H9 (cell line): ENCODE data around the gene FAF1. TPM values are rescaled to one million over a fixed set of nuclear protein-coding genes. Genes with fewer than 3 reads are reported as not detected.

Experiments
- DNase-seq: peaks from one replicate; pipeline ENCODE4 v3.0.0-alpha.2; 2017
- H2AFZ ChIP-seq: one replicate; pipeline ENCODE4 v1.6.1; 2013; ENCODE audit warnings: mild to moderate bottlenecking, low read length, control low read depth, moderate library complexity
- H2AK5ac ChIP-seq: 2 replicates; pipeline ENCODE4 v1.6.1; 2013; ENCODE audit warnings: low read length, control low read depth, mixed read lengths; ENCODE audit not compliant: insufficient read length
- H2BK120ac ChIP-seq: one replicate; pipeline ENCODE4 v1.6.1; 2013; ENCODE audit warnings: low read depth, mild to moderate bottlenecking, low read length, control low read depth, inconsistent platforms; ENCODE audit not compliant: poor library complexity, severe bottlenecking
- H2BK12ac ChIP-seq: 2 replicates; pipeline ENCODE4 v1.6.1; 2013; ENCODE audit warnings: low read length, control low read depth, mixed read lengths, low read depth; ENCODE audit not compliant: insufficient read length
- H2BK15ac ChIP-seq: 2 replicates; pipeline ENCODE4 v1.6.1; 2013; ENCODE audit warnings: low read depth, low read length, control low read depth
- H2BK20ac ChIP-seq: one replicate; pipeline ENCODE4 v1.6.1; 2013; ENCODE audit warnings: low read depth, mild to moderate bottlenecking, low read length, control low read depth, inconsistent platforms; ENCODE audit not compliant: poor library complexity, severe bottlenecking
- H2BK5ac ChIP-seq: 2 replicates; pipeline ENCODE4 v1.6.1; 2013; ENCODE audit warnings: low read length, control low read depth, mixed read lengths; ENCODE audit not compliant: insufficient read length
- H3K14ac ChIP-seq: 2 replicates; pipeline ENCODE4 v1.6.1; 2013; ENCODE audit warnings: low read length, control low read depth; ENCODE audit not compliant: insufficient read depth
- H3K18ac ChIP-seq: 2 replicates; pipeline ENCODE4 v1.6.1; 2013; ENCODE audit warnings: low read depth, mild to moderate bottlenecking, mixed read lengths, low read length, control low read depth; ENCODE audit not compliant: insufficient read length
- H3K23ac ChIP-seq: 2 replicates; pipeline ENCODE4 v1.6.1; 2013; ENCODE audit warnings: low read length, control low read depth, mixed read lengths, low read depth; ENCODE audit not compliant: insufficient read length
- H3K23me2 ChIP-seq: 2 replicates; pipeline ENCODE4 v1.6.1; 2013; ENCODE audit warnings: low read depth, mild to moderate bottlenecking, mixed read lengths, low read length, control low read depth; ENCODE audit not compliant: insufficient read length, poor library complexity, severe bottlenecking
- H3K27ac ChIP-seq: 2 replicates; pipeline ENCODE4 v1.5.1; 2013; ENCODE audit warnings: low read length, control low read depth, mixed read lengths, low read depth; ENCODE audit not compliant: insufficient read length
- H3K27me3 ChIP-seq: 2 replicates; pipeline ENCODE4 v1.6.1; 2013; ENCODE audit warnings: low read length, control low read depth, inconsistent platforms; ENCODE audit not compliant: insufficient read depth
- H3K4ac ChIP-seq: 2 replicates; pipeline ENCODE4 v1.6.1; 2013; ENCODE audit warnings: low read depth, mild to moderate bottlenecking, control low read depth, inconsistent platforms, low read length, moderate library complexity
- H3K4me1 ChIP-seq: 2 replicates; pipeline ENCODE4 v1.6.1; 2013; ENCODE audit warnings: low read length, control low read depth, inconsistent platforms; ENCODE audit not compliant: insufficient read depth
- H3K4me2 ChIP-seq: 2 replicates; pipeline ENCODE4 v1.6.1; 2013; ENCODE audit warnings: low read length, control low read depth, mixed read lengths; ENCODE audit not compliant: insufficient read length, insufficient read depth
- H3K56ac ChIP-seq: 2 replicates; pipeline ENCODE4 v1.6.1; 2013; ENCODE audit warnings: low read depth, mild to moderate bottlenecking, mixed read lengths, low read length, control low read depth; ENCODE audit not compliant: insufficient read length
- H3K79me1 ChIP-seq: 2 replicates; pipeline ENCODE4 v1.6.1; 2013; ENCODE audit warnings: low read depth, mild to moderate bottlenecking, moderate library complexity, low read length, control low read depth, inconsistent platforms; ENCODE audit not compliant: insufficient read depth, poor library complexity, severe bottlenecking
- H3K79me2 ChIP-seq: 2 replicates; pipeline ENCODE4 v1.6.1; 2013; ENCODE audit warnings: low read length, control low read depth, inconsistent platforms; ENCODE audit not compliant: insufficient read depth
- H3K9ac ChIP-seq: 2 replicates; pipeline ENCODE4 v1.6.1; 2013; ENCODE audit warnings: low read length, control low read depth, mixed read lengths; ENCODE audit not compliant: insufficient read length; ENCODE audit errors: extremely low read depth
- H3K9me3 ChIP-seq: one replicate; pipeline ENCODE4 v1.6.1; 2013; ENCODE audit warnings: low read depth, low read length, inconsistent platforms; ENCODE audit not compliant: control insufficient read depth
- H3T11ph ChIP-seq: one replicate; pipeline ENCODE4 v1.6.1; 2013; ENCODE audit warnings: mild to moderate bottlenecking, low read length, control low read depth, inconsistent platforms
- H4K20me1 ChIP-seq: one replicate; pipeline ENCODE4 v1.6.1; 2013; ENCODE audit not compliant: control insufficient read depth, insufficient read length, insufficient read depth
- H4K5ac ChIP-seq: 2 replicates; pipeline ENCODE4 v1.6.1; 2013; ENCODE audit warnings: low read depth, mild to moderate bottlenecking, mixed read lengths, low read length, control low read depth; ENCODE audit not compliant: insufficient read length
- H4K8ac ChIP-seq: replicated peaks from 2 replicates; pipeline ENCODE4 v1.6.1; 2013; ENCODE audit warnings: low read length, control low read depth, mixed read lengths, low read depth; ENCODE audit not compliant: insufficient read length
- H4K91ac ChIP-seq: 2 replicates; pipeline ENCODE4 v1.6.1; 2013; ENCODE audit warnings: low read depth, mild to moderate bottlenecking, moderate library complexity, mixed read lengths, low read length, control low read depth; ENCODE audit not compliant: insufficient read length
- H3K27ac Mint-ChIP-seq, 3 experiments: 2 replicates in 2 of 3; 3 replicates in 1 of 3; pipeline ENCODE4 v1.8.0; 2020 to 2021; ENCODE audit warnings: mixed read lengths in 3 of 3, mild to moderate bottlenecking in 1 of 3, moderate library complexity in 1 of 3
- H3K27me3 Mint-ChIP-seq: 2 replicates; pipeline ENCODE4 v1.8.0; 2021; ENCODE audit warnings: low read depth, mild to moderate bottlenecking, moderate library complexity, mixed read lengths
- H3K36me3 Mint-ChIP-seq, 3 experiments: 2 replicates in 2 of 3; 3 replicates in 1 of 3; pipeline ENCODE4 v1.8.0; 2020 to 2021; ENCODE audit warnings: low read depth in 3 of 3, mixed read lengths in 3 of 3; ENCODE audit not compliant: insufficient read depth in 1 of 3
- H3K4me1 Mint-ChIP-seq, 2 experiments: 2 replicates each; pipeline ENCODE4 v1.8.0; 2020; ENCODE audit warnings: mixed read lengths in 2 of 2
- H3K4me3 Mint-ChIP-seq, 2 experiments: 2 replicates in 1 of 2; 3 replicates in 1 of 2; pipeline ENCODE4 v1.8.0; 2020 to 2021; ENCODE audit warnings: mild to moderate bottlenecking in 2 of 2, mixed read lengths in 2 of 2, moderate library complexity in 1 of 2
- H3K9me3 Mint-ChIP-seq, 2 experiments: 2 replicates in 1 of 2; 3 replicates in 1 of 2; pipeline ENCODE4 v1.8.0; 2020; ENCODE audit warnings: mild to moderate bottlenecking in 2 of 2, mixed read lengths in 2 of 2, moderate library complexity in 1 of 2
- CTCF ChIP-seq: fragments of 200-600 bp; sonication (generic); conservative IDR thresholded peaks from 3 replicates; pipeline ENCODE4 v1.8.0; 2021; ENCODE audit warnings: antibody characterized with exemption, mild to moderate bottlenecking
- WGBS: extraction: QIAGEN DNeasy Blood & Tissue Kit; methylation state at CpG from one replicate; pipeline ENCODE4 v1.1.7; 2013; ENCODE audit warnings: missing lambda C conversion rate, low lambda C conversion rate, mixed read lengths; ENCODE audit not compliant: insufficient read length; ENCODE audit errors: extremely low coverage; 5-methylcytosine and 5-hydroxymethylcytosine counted together
- total RNA-seq: library from RNA; stranded (reverse); gene quantifications from 2 replicates; pipeline ENCODE4 v1.2.1, GENCODE V29; 2021

The FAF1 gene
- total RNA-seq, 1 experiment from 2014 or later = 60.8 TPM

GRCh38 chr1:50920409-50920808 lies 39.7 kb downstream of the FAF1 start:
- Mint-ChIP-seq H3K27me3 (no peaks in the 10 kb centered on the region), H3K4me1 (peaks cover 4% of the 10 kb centered on the region in 2 experiments; a peak in 2 of 4 replicates), H3K36me3 (peaks cover 0 to 11% (median 0%) of the 10 kb centered on the region in 3 experiments; a peak in 3 of 7 replicates), H3K4me3 (no peak overlapping the region), H3K27ac (no peak overlapping the region), H3K9me3 (peaks cover 0 to 4% of the 10 kb centered on the region in 2 experiments; a peak in 2 of 5 replicates)
- Histone ChIP-seq H3K9ac (no peak overlapping the region), H4K5ac (no peak overlapping the region), H4K91ac (no peak overlapping the region), H3K4ac (no peak overlapping the region), H2BK5ac (no peak overlapping the region), H3K23me2 (no peaks in the 10 kb centered on the region), H3K27me3 (no peaks in the 10 kb centered on the region), H2BK20ac (no peak overlapping the region), H2AK5ac (no peak overlapping the region), H2AFZ (no peak overlapping the region), H4K20me1 (no peaks in the 10 kb centered on the region), H2BK120ac (no peak overlapping the region), H3K56ac (no peak overlapping the region), H3K23ac (no peak overlapping the region), H3T11ph (no peak overlapping the region), H4K8ac (no peak overlapping the region), H3K27ac (no peak overlapping the region), H3K9me3 (no peaks in the 10 kb centered on the region), H3K18ac (no peak overlapping the region), H3K4me2 (no peak overlapping the region), H3K4me1 (no peaks in the 10 kb centered on the region), H2BK12ac (no peak overlapping the region), H2BK15ac (no peak overlapping the region), H3K79me1 (no peaks in the 10 kb centered on the region), H3K14ac (no peak overlapping the region), H3K79me2 (no peaks in the 10 kb centered on the region; the same call in 1 of the 2 replicates)
- no CpG with 5 or more reads among the region's 1 CpG for WGBS
- no peak for DNase-seq
- TF ChIP-seq CTCF = no peak
